Right hindlimb (tissue), 1 donor: Measurements from ENCODE around the gene ATP13A1.

ENCODE experiments used
- DNase-seq: peaks from one replicate; pipeline ENCODE4 v3.0.0-alpha.2; 2018

Gene ATP13A1

GRCh38 chr19:19642506-19643157 lies 20.8 kb downstream of the ATP13A1 start:
- no peak for DNase-seq

- DNase-seq, result no peak
These were observed 25.8 kb downstream of the ATP13A1 start for GRCh38 chr19:19637523-19638251.

GRCh38 chr19:19637186-19637522 lies 26.3 kb downstream of the ATP13A1 start:
- DNase-seq, result no peak

GRCh38 chr19:19636573-19637185 lies 26.8 kb downstream of the ATP13A1 start:
- no peak for DNase-seq

GRCh38 chr19:19635313-19635702 lies 28.2 kb downstream of the ATP13A1 start:
- no peak for DNase-seq

GRCh38 chr19:19634516-19635312 lies 28.8 kb downstream of the ATP13A1 start:
- no peak for DNase-seq

GRCh38 chr19:19633711-19634515 lies 29.6 kb downstream of the ATP13A1 start:
- no peak for DNase-seq

GRCh38 chr19:19632661-19633060 lies 30.8 kb downstream of the ATP13A1 start:
- no peak for DNase-seq

GRCh38 chr19:19631346-19631745 lies 32.1 kb downstream of the ATP13A1 start:
- no peak for DNase-seq

- no peak for DNase-seq
These were observed 33.0 kb downstream of the ATP13A1 start for GRCh38 chr19:19630426-19630825.

GRCh38 chr19:19630062-19630414 lies 33.4 kb downstream of the ATP13A1 start:
- no peak for DNase-seq

- no peak for DNase-seq
These were observed 34.9 kb downstream of the ATP13A1 start for GRCh38 chr19:19628501-19629134.

GRCh38 chr19:19627621-19628500 lies 35.6 kb downstream of the ATP13A1 start, which contains the start of gene LPAR2:
Gene LPAR2 (minus strand): TSS chr19:19628220. CDS start chr19:19627275, 945 bp downstream.
- DNase-seq, result peak; percentile 69

GRCh38 chr19:19626516-19627472 lies 36.7 kb downstream of the ATP13A1 start:
- no peak for DNase-seq

GRCh38 chr19:19624032-19624570 lies 39.4 kb downstream of the ATP13A1 start:
- no peak for DNase-seq

- no peak for DNase-seq
These were observed 40.1 kb downstream of the ATP13A1 start for GRCh38 chr19:19623383-19623782.

- DNase-seq, result no peak
These were observed 43.6 kb downstream of the ATP13A1 start for GRCh38 chr19:19619849-19620210.

GRCh38 chr19:19619181-19619848 lies 44.2 kb downstream of the ATP13A1 start:
- no peak for DNase-seq
